Measurements from ENCODE around the gene MAVS. TPM values are rescaled to one million over a fixed set of nuclear protein-coding genes. Genes with fewer than 3 reads are reported as not detected.

Gene MAVS
- total RNA-seq, 1 experiment from 2014 or later = 23.4 TPM

DNA sequence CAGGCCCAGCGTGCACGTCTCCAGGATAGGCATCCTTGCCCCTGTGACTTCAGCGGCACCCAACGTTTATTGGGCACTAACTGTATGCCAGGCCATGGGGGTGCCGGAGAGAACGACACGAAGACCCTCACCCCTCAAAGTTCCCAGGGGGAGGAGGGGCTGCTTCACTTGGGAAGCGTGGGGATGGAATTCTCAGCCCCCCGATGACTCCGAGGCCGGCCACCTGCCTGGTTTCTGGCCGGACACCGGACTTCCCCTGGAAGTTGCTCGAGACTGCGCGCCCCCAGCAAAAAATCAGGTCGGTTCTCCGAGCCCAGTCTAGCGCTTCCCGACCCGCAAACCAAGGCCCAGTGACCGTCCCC lies 275 bp upstream of the MAVS start:
- Mint-ChIP-seq H3K4me1 (peaks cover 5% of the 10 kb centered on the region), H3K27ac (no peak overlapping the region), H3K9me3 (no peaks in the 10 kb centered on the region), H3K36me3 (no peaks in the 10 kb centered on the region), H3K27me3 (ENCODE audit: low read depth) (no peaks in the 10 kb centered on the region), H3K4me3 (peak overlapping the region; percentile 85)
- ATAC-seq = no peak
- no peak for DNase-seq (ENCODE audit: low spot score)
- TF ChIP-seq TCF7 (CRISPR knock-in tag; IDR thresholded peaks at IDR 0.05; ENCODE audit: low read depth) = no peak
- no peak for TF ChIP-seq ZNF416 (CRISPR knock-in tag; IDR thresholded peaks at IDR 0.05)
- TF ChIP-seq FOXP1 (CRISPR knock-in tag; IDR thresholded peaks at IDR 0.05; ENCODE audit: borderline replicate concordance) = no peak
- TF ChIP-seq IRF2 (CRISPR knock-in tag; IDR thresholded peaks at IDR 0.05; ENCODE audit: borderline replicate concordance, low read depth) = no peak
- TF ChIP-seq ZNF219 (CRISPR knock-in tag; IDR thresholded peaks at IDR 0.05; ENCODE audit: borderline replicate concordance) = no peak
- TF ChIP-seq, protein P1, sequence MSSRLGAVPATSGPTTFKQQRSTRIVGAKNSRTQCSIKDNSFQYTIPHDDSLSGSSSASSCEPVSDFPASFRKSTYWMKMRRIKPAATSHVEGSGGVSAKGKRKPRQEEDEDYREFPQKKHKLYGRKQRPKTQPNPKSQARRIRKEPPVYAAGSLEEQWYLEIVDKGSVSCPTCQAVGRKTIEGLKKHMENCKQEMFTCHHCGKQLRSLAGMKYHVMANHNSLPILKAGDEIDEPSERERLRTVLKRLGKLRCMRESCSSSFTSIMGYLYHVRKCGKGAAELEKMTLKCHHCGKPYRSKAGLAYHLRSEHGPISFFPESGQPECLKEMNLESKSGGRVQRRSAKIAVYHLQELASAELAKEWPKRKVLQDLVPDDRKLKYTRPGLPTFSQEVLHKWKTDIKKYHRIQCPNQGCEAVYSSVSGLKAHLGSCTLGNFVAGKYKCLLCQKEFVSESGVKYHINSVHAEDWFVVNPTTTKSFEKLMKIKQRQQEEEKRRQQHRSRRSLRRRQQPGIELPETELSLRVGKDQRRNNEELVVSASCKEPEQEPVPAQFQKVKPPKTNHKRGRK (CRISPR knock-in tag; IDR thresholded peaks at IDR 0.05; ENCODE audit: borderline replicate concordance) = no peak
- TF ChIP-seq, protein P2, sequence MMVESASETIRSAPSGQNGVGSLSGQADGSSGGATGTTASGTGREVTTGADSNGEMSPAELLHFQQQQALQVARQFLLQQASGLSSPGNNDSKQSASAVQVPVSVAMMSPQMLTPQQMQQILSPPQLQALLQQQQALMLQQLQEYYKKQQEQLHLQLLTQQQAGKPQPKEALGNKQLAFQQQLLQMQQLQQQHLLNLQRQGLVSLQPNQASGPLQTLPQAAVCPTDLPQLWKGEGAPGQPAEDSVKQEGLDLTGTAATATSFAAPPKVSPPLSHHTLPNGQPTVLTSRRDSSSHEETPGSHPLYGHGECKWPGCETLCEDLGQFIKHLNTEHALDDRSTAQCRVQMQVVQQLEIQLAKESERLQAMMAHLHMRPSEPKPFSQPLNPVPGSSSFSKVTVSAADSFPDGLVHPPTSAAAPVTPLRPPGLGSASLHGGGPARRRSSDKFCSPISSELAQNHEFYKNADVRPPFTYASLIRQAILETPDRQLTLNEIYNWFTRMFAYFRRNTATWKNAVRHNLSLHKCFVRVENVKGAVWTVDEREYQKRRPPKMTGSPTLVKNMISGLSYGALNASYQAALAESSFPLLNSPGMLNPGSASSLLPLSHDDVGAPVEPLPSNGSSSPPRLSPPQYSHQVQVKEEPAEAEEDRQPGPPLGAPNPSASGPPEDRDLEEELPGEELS (CRISPR knock-in tag; IDR thresholded peaks at IDR 0.05) = no peak
- no peak for TF ChIP-seq CREM (CRISPR knock-in tag; IDR thresholded peaks at IDR 0.05)
- no peak for TF ChIP-seq ELF4 (CRISPR knock-in tag; IDR thresholded peaks at IDR 0.05; ENCODE audit: low read depth)
- no peak for TF ChIP-seq RELA (CRISPR knock-in tag; IDR thresholded peaks at IDR 0.05; ENCODE audit: borderline replicate concordance)
- TF ChIP-seq NFYB (CRISPR knock-in tag; conservative IDR thresholded peaks at IDR 0.05; ENCODE audit: low read depth) = no peak
- no peak for TF ChIP-seq NR2C2 (CRISPR knock-in tag; IDR thresholded peaks at IDR 0.05)
- TF ChIP-seq SOX15 (CRISPR knock-in tag; IDR thresholded peaks at IDR 0.05) = no peak
- TF ChIP-seq, protein P3, sequence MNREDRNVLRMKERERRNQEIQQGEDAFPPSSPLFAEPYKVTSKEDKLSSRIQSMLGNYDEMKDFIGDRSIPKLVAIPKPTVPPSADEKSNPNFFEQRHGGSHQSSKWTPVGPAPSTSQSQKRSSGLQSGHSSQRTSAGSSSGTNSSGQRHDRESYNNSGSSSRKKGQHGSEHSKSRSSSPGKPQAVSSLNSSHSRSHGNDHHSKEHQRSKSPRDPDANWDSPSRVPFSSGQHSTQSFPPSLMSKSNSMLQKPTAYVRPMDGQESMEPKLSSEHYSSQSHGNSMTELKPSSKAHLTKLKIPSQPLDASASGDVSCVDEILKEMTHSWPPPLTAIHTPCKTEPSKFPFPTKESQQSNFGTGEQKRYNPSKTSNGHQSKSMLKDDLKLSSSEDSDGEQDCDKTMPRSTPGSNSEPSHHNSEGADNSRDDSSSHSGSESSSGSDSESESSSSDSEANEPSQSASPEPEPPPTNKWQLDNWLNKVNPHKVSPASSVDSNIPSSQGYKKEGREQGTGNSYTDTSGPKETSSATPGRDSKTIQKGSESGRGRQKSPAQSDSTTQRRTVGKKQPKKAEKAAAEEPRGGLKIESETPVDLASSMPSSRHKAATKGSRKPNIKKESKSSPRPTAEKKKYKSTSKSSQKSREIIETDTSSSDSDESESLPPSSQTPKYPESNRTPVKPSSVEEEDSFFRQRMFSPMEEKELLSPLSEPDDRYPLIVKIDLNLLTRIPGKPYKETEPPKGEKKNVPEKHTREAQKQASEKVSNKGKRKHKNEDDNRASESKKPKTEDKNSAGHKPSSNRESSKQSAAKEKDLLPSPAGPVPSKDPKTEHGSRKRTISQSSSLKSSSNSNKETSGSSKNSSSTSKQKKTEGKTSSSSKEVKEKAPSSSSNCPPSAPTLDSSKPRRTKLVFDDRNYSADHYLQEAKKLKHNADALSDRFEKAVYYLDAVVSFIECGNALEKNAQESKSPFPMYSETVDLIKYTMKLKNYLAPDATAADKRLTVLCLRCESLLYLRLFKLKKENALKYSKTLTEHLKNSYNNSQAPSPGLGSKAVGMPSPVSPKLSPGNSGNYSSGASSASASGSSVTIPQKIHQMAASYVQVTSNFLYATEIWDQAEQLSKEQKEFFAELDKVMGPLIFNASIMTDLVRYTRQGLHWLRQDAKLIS (CRISPR knock-in tag; IDR thresholded peaks at IDR 0.05; ENCODE audit: borderline replicate concordance) = no peak
- no peak for TF ChIP-seq SMAD4 (CRISPR knock-in tag; IDR thresholded peaks at IDR 0.05)
- TF ChIP-seq ESRRA (CRISPR knock-in tag; IDR thresholded peaks at IDR 0.05; ENCODE audit: borderline replicate concordance) = no peak
- TF ChIP-seq, protein P4, sequence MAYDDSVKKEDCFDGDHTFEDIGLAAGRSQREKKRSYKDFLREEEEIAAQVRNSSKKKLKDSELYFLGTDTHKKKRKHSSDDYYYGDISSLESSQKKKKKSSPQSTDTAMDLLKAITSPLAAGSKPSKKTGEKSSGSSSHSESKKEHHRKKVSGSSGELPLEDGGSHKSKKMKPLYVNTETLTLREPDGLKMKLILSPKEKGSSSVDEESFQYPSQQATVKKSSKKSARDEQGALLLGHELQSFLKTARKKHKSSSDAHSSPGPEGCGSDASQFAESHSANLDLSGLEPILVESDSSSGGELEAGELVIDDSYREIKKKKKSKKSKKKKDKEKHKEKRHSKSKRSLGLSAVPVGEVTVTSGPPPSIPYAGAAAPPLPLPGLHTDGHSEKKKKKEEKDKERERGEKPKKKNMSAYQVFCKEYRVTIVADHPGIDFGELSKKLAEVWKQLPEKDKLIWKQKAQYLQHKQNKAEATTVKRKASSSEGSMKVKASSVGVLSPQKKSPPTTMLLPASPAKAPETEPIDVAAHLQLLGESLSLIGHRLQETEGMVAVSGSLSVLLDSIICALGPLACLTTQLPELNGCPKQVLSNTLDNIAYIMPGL (CRISPR knock-in tag; IDR thresholded peaks at IDR 0.05) = no peak
- TF ChIP-seq, protein P5, sequence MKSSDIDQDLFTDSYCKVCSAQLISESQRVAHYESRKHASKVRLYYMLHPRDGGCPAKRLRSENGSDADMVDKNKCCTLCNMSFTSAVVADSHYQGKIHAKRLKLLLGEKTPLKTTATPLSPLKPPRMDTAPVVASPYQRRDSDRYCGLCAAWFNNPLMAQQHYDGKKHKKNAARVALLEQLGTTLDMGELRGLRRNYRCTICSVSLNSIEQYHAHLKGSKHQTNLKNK (CRISPR knock-in tag; IDR thresholded peaks at IDR 0.05) = no peak
- no peak for TF ChIP-seq ZNF423 (CRISPR knock-in tag; IDR thresholded peaks at IDR 0.05)
- POLR2A ChIA-PET = no interaction called here
- CTCF ChIA-PET = no interaction called here
